Measurements from ENCODE around the gene GAS2L3.

GAS2L3 gene

GRCh38 chr12:100668945-100669536, 95.6 kb downstream of the GAS2L3 start:
- no peak overlapping the region for H3K27ac Mint-ChIP-seq
- H3K4me3 Mint-ChIP-seq = no peak overlapping the region
- no peaks in the 10 kb centered on the region for H3K4me1 Mint-ChIP-seq (ENCODE audit: low read depth)
- H3K9me3 Mint-ChIP-seq (ENCODE audit: low read depth) = no peaks in the 10 kb centered on the region
- no peaks in the 10 kb centered on the region for H3K36me3 Mint-ChIP-seq
- peaks cover 2% of the 10 kb centered on the region for H3K27me3 Mint-ChIP-seq

- no peaks in the 10 kb centered on the region for H3K9me3 Mint-ChIP-seq (ENCODE audit: low read depth)
- no peak overlapping the region for H3K4me3 Mint-ChIP-seq
- peaks cover 2% of the 10 kb centered on the region for H3K27me3 Mint-ChIP-seq
Measured at GRCh38 chr12:100669922-100670321, 96.4 kb downstream of the GAS2L3 start.

GRCh38 chr12:100671396-100672074, 98.1 kb downstream of the GAS2L3 start:
- Mint-ChIP-seq H3K27ac (no peak overlapping the region), H3K4me1 (ENCODE audit: low read depth) (no peaks in the 10 kb centered on the region), H3K4me3 (no peak overlapping the region), H3K36me3 (no peaks in the 10 kb centered on the region), H3K9me3 (ENCODE audit: low read depth) (no peaks in the 10 kb centered on the region), H3K27me3 (peaks cover 3% of the 10 kb centered on the region)

More at GRCh38 chr12:100669922-100670321, 96.4 kb downstream of the GAS2L3 start:
- no peak overlapping the region for H3K27ac Mint-ChIP-seq
- no peaks in the 10 kb centered on the region for H3K4me1 Mint-ChIP-seq (ENCODE audit: low read depth)
- no peaks in the 10 kb centered on the region for H3K36me3 Mint-ChIP-seq

- no peak overlapping the region for H3K27ac Mint-ChIP-seq
- H3K9me3 Mint-ChIP-seq (ENCODE audit: low read depth) = no peaks in the 10 kb centered on the region
- no peaks in the 10 kb centered on the region for H3K36me3 Mint-ChIP-seq
- no peaks in the 10 kb centered on the region for H3K4me1 Mint-ChIP-seq (ENCODE audit: low read depth)
- peaks cover 6% of the 10 kb centered on the region for H3K27me3 Mint-ChIP-seq
- H3K4me3 Mint-ChIP-seq = no peak overlapping the region
Measured at GRCh38 chr12:100672075-100672592, 98.7 kb downstream of the GAS2L3 start.

- Mint-ChIP-seq H3K27ac (no peak overlapping the region), H3K36me3 (no peaks in the 10 kb centered on the region), H3K4me1 (ENCODE audit: low read depth) (no peaks in the 10 kb centered on the region), H3K4me3 (no peak overlapping the region), H3K27me3 (peaks cover 11% of the 10 kb centered on the region), H3K9me3 (ENCODE audit: low read depth) (no peaks in the 10 kb centered on the region)
Measured at GRCh38 chr12:100674036-100674888, 100.8 kb downstream of the GAS2L3 start.

All from activated naive CD8-positive, alpha-beta T cell (primary cell).